Measurements from ENCODE around the gene TTLL9.

DNA sequence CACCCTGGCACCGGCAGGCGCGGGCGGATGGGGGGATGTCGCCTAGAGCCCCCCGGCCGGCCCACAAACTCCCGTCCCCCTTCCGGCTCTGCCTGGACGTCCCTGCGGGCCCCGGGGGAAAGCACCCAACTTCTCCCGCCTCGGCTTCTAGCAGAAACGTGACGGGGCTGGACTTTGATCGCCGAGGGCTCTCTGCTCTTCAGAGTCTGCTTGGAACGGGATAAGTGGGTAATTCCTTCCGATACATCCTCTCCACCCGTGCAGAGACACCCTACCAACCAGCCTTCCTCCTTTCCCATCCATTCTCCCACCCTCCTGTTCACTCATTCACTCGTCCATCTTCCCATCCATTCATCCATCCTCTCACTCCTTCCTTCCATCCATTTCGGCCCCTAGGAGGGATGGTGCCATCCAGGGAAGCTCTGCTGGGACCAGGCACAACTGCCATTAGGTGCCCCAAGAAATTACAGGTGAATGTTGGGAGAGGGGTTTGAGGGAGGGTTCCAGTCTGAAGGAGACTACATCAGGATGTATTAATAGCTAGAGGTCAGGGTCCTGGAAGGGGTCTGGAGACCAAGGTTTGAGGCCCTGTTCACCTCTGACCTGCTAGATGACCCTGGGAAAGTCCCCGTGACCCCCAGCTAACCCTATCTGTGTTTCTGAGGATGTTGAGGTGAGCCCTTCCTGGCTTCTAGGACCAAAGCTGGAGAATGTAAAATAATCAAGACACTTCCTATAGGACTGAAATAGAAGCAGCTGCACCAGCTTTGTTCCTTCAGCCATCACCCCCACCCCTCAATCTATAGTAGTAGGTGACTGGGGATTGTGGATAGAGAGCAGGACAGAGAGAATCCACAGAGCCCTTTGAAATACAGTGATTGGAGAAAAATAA, 538 bp downstream of the TTLL9 start:
- TF ChIP-seq, protein P1, sequence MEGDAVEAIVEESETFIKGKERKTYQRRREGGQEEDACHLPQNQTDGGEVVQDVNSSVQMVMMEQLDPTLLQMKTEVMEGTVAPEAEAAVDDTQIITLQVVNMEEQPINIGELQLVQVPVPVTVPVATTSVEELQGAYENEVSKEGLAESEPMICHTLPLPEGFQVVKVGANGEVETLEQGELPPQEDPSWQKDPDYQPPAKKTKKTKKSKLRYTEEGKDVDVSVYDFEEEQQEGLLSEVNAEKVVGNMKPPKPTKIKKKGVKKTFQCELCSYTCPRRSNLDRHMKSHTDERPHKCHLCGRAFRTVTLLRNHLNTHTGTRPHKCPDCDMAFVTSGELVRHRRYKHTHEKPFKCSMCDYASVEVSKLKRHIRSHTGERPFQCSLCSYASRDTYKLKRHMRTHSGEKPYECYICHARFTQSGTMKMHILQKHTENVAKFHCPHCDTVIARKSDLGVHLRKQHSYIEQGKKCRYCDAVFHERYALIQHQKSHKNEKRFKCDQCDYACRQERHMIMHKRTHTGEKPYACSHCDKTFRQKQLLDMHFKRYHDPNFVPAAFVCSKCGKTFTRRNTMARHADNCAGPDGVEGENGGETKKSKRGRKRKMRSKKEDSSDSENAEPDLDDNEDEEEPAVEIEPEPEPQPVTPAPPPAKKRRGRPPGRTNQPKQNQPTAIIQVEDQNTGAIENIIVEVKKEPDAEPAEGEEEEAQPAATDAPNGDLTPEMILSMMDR (IDR thresholded peaks at IDR 0.05): no peak
- no peak for TF ChIP-seq POLR2A (IDR thresholded peaks at IDR 0.05)

All from lower leg skin (tissue), 3 donors.